MCF 10A (cell line): ENCODE data around the gene TKTL1. TPM values are rescaled to one million over a fixed set of nuclear protein-coding genes. Genes with fewer than 3 reads are reported as not detected.

ENCODE experiments used
- BruUV-seq: library from RNA; stranded (reverse); fragments of 400-500 nt; replicated peaks from 2 replicates; lab custom pipeline; 2021; lab: Mats Ljungman, UMichigan
- CTCF ChIA-PET: fragments of 300-600 bp; sonication (Branson Sonifier 250); formaldehyde crosslinking; extraction: SDS; loops from one replicate; lab custom pipeline; 2021; ENCODE audit warnings: antibody characterized with exemption, inconsistent platforms; lab: Yijun Ruan, JAX
- POLR2A ChIA-PET: fragments of 300-600, 350-650 bp; sonication (Branson Sonifier 250); formaldehyde crosslinking; extraction: SDS; loops from one replicate; lab custom pipeline; 2020; ENCODE audit warnings: antibody characterized with exemption, inconsistent platforms; lab: Yijun Ruan, JAX
- DNase-seq: peaks from one replicate; pipeline ENCODE4 v3.0.0-alpha.2; 2018; ENCODE audit not compliant: unreplicated experiment
- H3K27ac Mint-ChIP-seq: one replicate; pipeline ENCODE4 v1.8.0; 2022; ENCODE audit warnings: mild to moderate bottlenecking, low read depth, mixed read lengths; ENCODE audit not compliant: unreplicated experiment
- H3K27me3 Mint-ChIP-seq: one replicate; pipeline ENCODE4 v1.8.0; 2022; ENCODE audit warnings: mixed read lengths; ENCODE audit not compliant: insufficient read depth, unreplicated experiment
- H3K36me3 Mint-ChIP-seq: one replicate; pipeline ENCODE4 v1.8.0; 2022; ENCODE audit warnings: mild to moderate bottlenecking, moderate library complexity, mixed read lengths; ENCODE audit not compliant: insufficient read depth, unreplicated experiment
- H3K4me1 Mint-ChIP-seq: one replicate; pipeline ENCODE4 v1.8.0; 2022; ENCODE audit warnings: mixed read lengths; ENCODE audit not compliant: insufficient read depth, unreplicated experiment
- H3K4me3 Mint-ChIP-seq: one replicate; pipeline ENCODE4 v1.8.0; 2022; ENCODE audit warnings: mild to moderate bottlenecking, moderate library complexity, mixed read lengths; ENCODE audit not compliant: unreplicated experiment
- H3K9me3 Mint-ChIP-seq: one replicate; pipeline ENCODE4 v1.8.0; 2022; ENCODE audit warnings: mixed read lengths; ENCODE audit not compliant: unreplicated experiment
- CTCF ChIP-seq: fragments of 200-600 bp; IDR thresholded peaks from one replicate; pipeline ENCODE4 v1.8.0; 2022; ENCODE audit warnings: antibody characterized with exemption, mild to moderate bottlenecking; ENCODE audit not compliant: unreplicated experiment
- intact Hi-C: fragments of 100-400 bp; cut with micrococcal nuclease; formaldehyde crosslinking; loops from 2 replicates; pipeline ENCODE4 v1.14.1; 2022
- total RNA-seq: library from RNA; stranded (reverse); gene quantifications from 2 replicates; pipeline ENCODE4 v1.2.3, GENCODE V29; 2022

Gene TKTL1
- total RNA-seq, 1 experiment from 2014 or later: not detected

DNA sequence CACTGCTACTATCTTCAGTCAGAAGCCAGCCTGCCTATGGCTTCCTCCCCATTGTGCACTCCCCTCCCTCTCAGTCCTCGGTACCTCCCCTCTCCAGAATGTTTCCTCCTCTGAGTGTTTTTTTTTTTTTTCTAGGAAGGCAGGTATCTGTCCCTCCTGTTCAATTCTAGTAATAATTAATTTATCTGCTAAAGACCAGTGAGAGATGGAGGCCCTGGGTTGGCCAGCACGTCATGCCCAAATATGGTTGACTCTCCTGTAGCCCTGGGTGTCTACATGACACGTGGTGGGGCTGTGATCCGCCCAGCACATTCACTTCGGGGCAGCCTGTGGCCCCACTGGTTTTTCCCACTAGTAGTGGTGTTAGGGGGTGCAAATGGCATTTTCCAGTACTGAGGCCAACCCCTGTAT is 77.0 kb downstream of the TKTL1 start:
- DNase-seq: no peak
- ChIA-PET POLR2A (interaction anchor here (0.6 to 5.6 kb wide), 9 partner anchors 11 to 362 kb away, joined by 3 to 57 read pairs (median 4); partner anchors contain the start of genes FAM3A, RPL10 and TAFAZZIN), CTCF (interaction anchor here (0.6 to 3.1 kb wide), 21 partner anchors 9 to 461 kb away, joined by 3 to 54 read pairs (median 7); partner anchors contain the start of genes DNASE1L1, RPL10 and SLC10A3)
- peak overlapping the region; percentile 75 for H3K4me3 Mint-ChIP-seq
- no TSS peak for BruUV-seq
- TF ChIP-seq CTCF: no peak
- intact Hi-C loops: loop anchor here (1.0 kb wide), 1 partner anchor 162 kb away; no protein-coding TSS in a partner anchor
- H3K9me3 Mint-ChIP-seq: no peaks in the 10 kb centered on the region
- peaks cover 23% of the 10 kb centered on the region for H3K36me3 Mint-ChIP-seq
- peaks cover 8% of the 10 kb centered on the region for H3K4me1 Mint-ChIP-seq
- H3K27ac Mint-ChIP-seq: no peak overlapping the region
- H3K27me3 Mint-ChIP-seq: no peaks in the 10 kb centered on the region

- H3K27me3 Mint-ChIP-seq: no peaks in the 10 kb centered on the region
- no peaks in the 10 kb centered on the region for H3K4me1 Mint-ChIP-seq
- peak; percentile 52 for TF ChIP-seq CTCF
- H3K9me3 Mint-ChIP-seq: no peaks in the 10 kb centered on the region
- ChIA-PET CTCF (interaction anchor here (0.6 to 3.1 kb wide), 35 partner anchors 8 to 460 kb away, joined by 3 to 54 read pairs (median 4); partner anchors contain the start of genes DNASE1L1, RPL10 and SLC10A3), POLR2A (interaction anchor here (0.7 to 5.6 kb wide), 11 partner anchors 10 to 170 kb away, joined by 3 to 57 read pairs (median 4); partner anchors contain the start of genes FAM3A, RPL10, SLC10A3 and TAFAZZIN)
- peak; percentile 83 for DNase-seq
- peak overlapping the region; percentile 27 for H3K27ac Mint-ChIP-seq
- BruUV-seq: no TSS peak
- peaks cover 13% of the 10 kb centered on the region for H3K36me3 Mint-ChIP-seq
- H3K4me3 Mint-ChIP-seq: peak overlapping the region; percentile 70
- intact Hi-C loops: loop anchor here (1.0 kb wide), 1 partner anchor 161 kb away; no protein-coding TSS in a partner anchor
These were observed 78.0 kb downstream of the TKTL1 start for GRCh38 chrX:154373340-154374306.

DNA sequence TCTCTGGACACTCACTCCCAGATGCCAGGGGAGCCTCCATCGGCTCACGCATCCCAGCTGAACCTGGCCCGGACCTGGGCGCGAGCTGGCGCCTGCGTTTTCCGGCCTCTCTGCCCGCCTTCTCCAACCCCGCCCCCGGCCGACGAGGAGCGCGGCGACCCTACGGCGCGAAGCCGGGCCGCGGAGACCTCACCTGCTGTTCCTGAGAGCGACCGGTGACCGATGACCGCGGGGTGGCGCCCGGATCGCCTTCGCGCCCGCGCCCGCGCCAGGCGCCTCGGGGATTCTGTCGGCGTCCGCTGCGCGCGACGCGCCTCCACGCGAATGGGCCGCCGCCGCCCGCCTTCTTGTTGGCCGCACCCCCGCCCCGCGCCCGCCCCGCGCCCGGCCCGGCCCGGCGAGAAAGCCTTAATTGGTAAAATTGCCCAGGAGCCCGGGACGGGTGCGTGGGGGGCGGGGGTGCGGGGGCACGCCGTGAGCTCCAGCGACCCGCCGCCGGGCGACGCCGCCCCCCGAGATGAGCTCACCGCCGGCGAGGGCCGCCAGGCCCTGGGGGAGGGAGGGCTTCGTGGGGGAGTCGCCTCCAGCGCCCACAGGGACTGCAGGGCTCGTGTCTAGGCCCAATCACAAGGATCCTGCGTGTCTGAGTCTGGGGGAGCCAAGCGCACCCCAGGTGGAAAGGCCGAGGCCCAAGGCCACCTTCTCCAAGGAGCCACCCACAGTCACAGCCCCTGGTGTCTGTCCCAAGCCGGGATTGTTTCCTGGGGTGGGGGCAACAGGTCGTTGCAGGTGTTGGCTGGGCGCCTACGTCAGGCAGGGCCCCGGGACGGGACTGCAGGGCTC is 78.9 kb downstream of the TKTL1 start, which contains the start of gene FLNA:
Gene FLNA (minus strand): TSS at position 322 of the 843 bp plus-strand sequence. CDS start 3,389 bp downstream, outside the sequence.
- no peak for DNase-seq
- no peaks in the 10 kb centered on the region for H3K9me3 Mint-ChIP-seq
- CTCF ChIA-PET: interaction anchor here (0.6 to 3.1 kb wide), 19 partner anchors 8 to 484 kb away, joined by 3 to 54 read pairs (median 4); partner anchors contain the start of genes DNASE1L1 and RPL10

More for the DNA sequence above, 78.9 kb downstream of the TKTL1 start, which contains the start of gene FLNA:
- H3K4me1 Mint-ChIP-seq: no peaks in the 10 kb centered on the region
- intact Hi-C loops: no loop called here
- POLR2A ChIA-PET: interaction anchor here (0.6 to 5.6 kb wide), 8 partner anchors 9 to 260 kb away, joined by 3 to 57 read pairs (median 6); partner anchors contain the start of genes RPL10, TAFAZZIN and UBL4A
- no peaks in the 10 kb centered on the region for H3K27me3 Mint-ChIP-seq
- H3K27ac Mint-ChIP-seq: peak within 1 kb of the TSS; percentile 27
- peaks cover 10% of the 10 kb centered on the region for H3K36me3 Mint-ChIP-seq
- peak within 1 kb of the TSS; percentile 70 for H3K4me3 Mint-ChIP-seq
- BruUV-seq: no TSS peak
- TF ChIP-seq CTCF: no peak
